WTC11 (cell line): Measurements from ENCODE around the gene OLFM1.

Experiments
- ESRRA ChIP-seq: sonication (generic); formaldehyde crosslinking; IDR thresholded peaks from 2 replicates; pipeline ENCODE4 v1.8.1; 2022; ENCODE audit warnings: mild to moderate bottlenecking, missing genetic modification reagents, borderline replicate concordance
- FOXK1 ChIP-seq: sonication (generic); formaldehyde crosslinking; IDR thresholded peaks from 2 replicates; pipeline ENCODE4 v1.8.0; 2022; ENCODE audit warnings: mild to moderate bottlenecking, moderate library complexity, missing genetic modification reagents
- NFYB ChIP-seq: sonication (generic); formaldehyde crosslinking; conservative IDR thresholded peaks from 2 replicates; pipeline ENCODE4 v1.8.0; 2022; ENCODE audit warnings: low read depth, missing genetic modification reagents
- RORB ChIP-seq: fragments of 250-450 bp; sonication (Bioruptor Pico); IDR thresholded peaks from 2 replicates; pipeline ENCODE4 v1.9.0; 2021; ENCODE audit warnings: mild to moderate bottlenecking
- ZBTB21 ChIP-seq: sonication (generic); formaldehyde crosslinking; IDR thresholded peaks from 2 replicates; pipeline ENCODE4 v1.8.1; 2023; ENCODE audit warnings: mild to moderate bottlenecking, missing genetic modification reagents, borderline replicate concordance
- ZNF219 ChIP-seq: sonication (generic); formaldehyde crosslinking; IDR thresholded peaks from 2 replicates; pipeline ENCODE4 v1.8.0; 2023; ENCODE audit warnings: missing genetic modification reagents, mild to moderate bottlenecking, borderline replicate concordance
- ZNF232 ChIP-seq: sonication (generic); formaldehyde crosslinking; IDR thresholded peaks from 2 replicates; pipeline ENCODE4 v1.8.0; 2022; ENCODE audit warnings: mild to moderate bottlenecking, missing genetic modification reagents
- ZNF416 ChIP-seq: fragments of 250-450 bp; sonication (Bioruptor Pico); IDR thresholded peaks from 2 replicates; pipeline ENCODE4 v1.9.0; 2021; ENCODE audit warnings: mild to moderate bottlenecking, inconsistent platforms
- TF ChIP-seq, protein P1 (sequence below): fragments of 200-600 bp; IDR thresholded peaks from 2 replicates; pipeline ENCODE4 v1.8.0; 2022; ENCODE audit warnings: antibody characterized with exemption
- TF ChIP-seq, protein P2 (sequence below): sonication (generic); formaldehyde crosslinking; IDR thresholded peaks from 2 replicates; pipeline ENCODE4 v1.8.1; 2023; ENCODE audit warnings: mild to moderate bottlenecking, missing genetic modification reagents, moderate library complexity

DNA sequence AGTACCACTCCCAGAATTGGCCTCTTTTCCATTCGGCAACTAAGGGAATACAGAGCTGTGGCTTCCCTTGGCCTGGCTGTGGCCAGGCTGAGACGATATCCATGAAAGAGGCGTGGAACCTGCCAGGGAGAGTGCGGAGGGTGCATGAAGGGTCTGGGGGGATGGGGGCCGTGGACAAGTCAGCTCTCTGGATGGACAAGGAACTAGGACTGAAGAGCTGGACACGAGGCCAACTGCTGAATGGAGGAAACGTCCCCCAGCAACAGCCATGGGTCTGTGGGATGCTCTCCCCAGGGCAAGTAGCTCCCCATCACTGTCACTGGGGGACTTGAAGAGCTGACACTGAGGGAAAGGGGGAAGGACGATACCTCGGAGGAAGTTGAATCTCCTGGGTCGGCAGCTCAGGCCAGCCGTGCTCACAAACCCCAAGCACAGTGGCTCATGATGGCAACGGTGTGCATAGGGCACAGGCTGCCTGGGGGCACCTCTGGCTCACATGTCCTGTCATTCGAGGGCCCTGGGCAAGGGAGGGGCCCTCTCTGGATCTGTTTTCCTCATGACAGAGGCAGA is 4.1 kb upstream of the OLFM1 start:
- TF ChIP-seq ZNF416 (no peak), ESRRA (CRISPR knock-in tag) (no peak), RORB (CRISPR knock-in tag) (no peak), NFYB (no peak), ZNF232 (CRISPR knock-in tag) (no peak), ZNF219 (CRISPR knock-in tag) (no peak), FOXK1 (CRISPR knock-in tag) (no peak), ZBTB21 (no peak)
- TF ChIP-seq, protein P1, sequence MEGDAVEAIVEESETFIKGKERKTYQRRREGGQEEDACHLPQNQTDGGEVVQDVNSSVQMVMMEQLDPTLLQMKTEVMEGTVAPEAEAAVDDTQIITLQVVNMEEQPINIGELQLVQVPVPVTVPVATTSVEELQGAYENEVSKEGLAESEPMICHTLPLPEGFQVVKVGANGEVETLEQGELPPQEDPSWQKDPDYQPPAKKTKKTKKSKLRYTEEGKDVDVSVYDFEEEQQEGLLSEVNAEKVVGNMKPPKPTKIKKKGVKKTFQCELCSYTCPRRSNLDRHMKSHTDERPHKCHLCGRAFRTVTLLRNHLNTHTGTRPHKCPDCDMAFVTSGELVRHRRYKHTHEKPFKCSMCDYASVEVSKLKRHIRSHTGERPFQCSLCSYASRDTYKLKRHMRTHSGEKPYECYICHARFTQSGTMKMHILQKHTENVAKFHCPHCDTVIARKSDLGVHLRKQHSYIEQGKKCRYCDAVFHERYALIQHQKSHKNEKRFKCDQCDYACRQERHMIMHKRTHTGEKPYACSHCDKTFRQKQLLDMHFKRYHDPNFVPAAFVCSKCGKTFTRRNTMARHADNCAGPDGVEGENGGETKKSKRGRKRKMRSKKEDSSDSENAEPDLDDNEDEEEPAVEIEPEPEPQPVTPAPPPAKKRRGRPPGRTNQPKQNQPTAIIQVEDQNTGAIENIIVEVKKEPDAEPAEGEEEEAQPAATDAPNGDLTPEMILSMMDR, result no peak
- TF ChIP-seq, protein P2, sequence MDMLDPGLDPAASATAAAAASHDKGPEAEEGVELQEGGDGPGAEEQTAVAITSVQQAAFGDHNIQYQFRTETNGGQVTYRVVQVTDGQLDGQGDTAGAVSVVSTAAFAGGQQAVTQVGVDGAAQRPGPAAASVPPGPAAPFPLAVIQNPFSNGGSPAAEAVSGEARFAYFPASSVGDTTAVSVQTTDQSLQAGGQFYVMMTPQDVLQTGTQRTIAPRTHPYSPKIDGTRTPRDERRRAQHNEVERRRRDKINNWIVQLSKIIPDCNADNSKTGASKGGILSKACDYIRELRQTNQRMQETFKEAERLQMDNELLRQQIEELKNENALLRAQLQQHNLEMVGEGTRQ, result no peak
